Small intestine (tissue), 7 donors: ENCODE results near the gene CNTN1. TPM values are rescaled to one million over a fixed set of nuclear protein-coding genes. Genes with fewer than 3 reads are reported as not detected.

Experiments used
- DNase-seq, 2 donors: peaks; one replicate each; pipeline versions ENCODE4 v3.0.0 to v3.0.0-alpha.2; 2013
- FAIRE-seq: peaks from 2 replicates; lab custom pipeline; 2012; peaks lifted over from hg19 to GRCh38; lab: Jason Lieb, UNC
- H3K27ac ChIP-seq, 3 donors: one replicate each; pipeline ENCODE4 v1.5.1; 2013; ENCODE audit warnings: low read length in 2 of 3, mild to moderate bottlenecking in 2 of 3, control low read depth in 1 of 3, inconsistent platforms in 1 of 3, low read depth in 1 of 3, moderate library complexity in 1 of 3
- H3K27me3 ChIP-seq, 3 donors: one replicate each; pipeline ENCODE4 v1.6.1; 2013; ENCODE audit warnings: low read length in 3 of 3, inconsistent platforms in 1 of 3; ENCODE audit not compliant: control insufficient read depth in 3 of 3, insufficient read depth in 3 of 3
- H3K36me3 ChIP-seq, 3 donors: one replicate each; pipeline ENCODE4 v1.6.1; 2013; ENCODE audit warnings: low read length in 3 of 3, inconsistent platforms in 1 of 3, low read depth in 1 of 3, mild to moderate bottlenecking in 1 of 3, moderate library complexity in 1 of 3; ENCODE audit not compliant: control insufficient read depth in 3 of 3, insufficient read depth in 2 of 3
- H3K4me1 ChIP-seq, 3 donors: one replicate each; pipeline ENCODE4 v1.6.1; 2013; ENCODE audit warnings: low read length in 2 of 3, inconsistent platforms in 1 of 3, low read depth in 1 of 3, mild to moderate bottlenecking in 1 of 3, moderate library complexity in 1 of 3; ENCODE audit not compliant: control insufficient read depth in 3 of 3, insufficient read depth in 2 of 3
- H3K4me3 ChIP-seq, 3 donors: one replicate each; pipeline ENCODE4 v1.5.1; 2013; ENCODE audit warnings: low read length in 3 of 3, control low read depth in 1 of 3, inconsistent platforms in 1 of 3, low read depth in 1 of 3, mild to moderate bottlenecking in 1 of 3, moderate library complexity in 1 of 3
- H3K9me3 ChIP-seq, 2 donors: one replicate each; pipeline ENCODE4 v1.6.1; 2013; ENCODE audit warnings: low read depth in 1 of 2, low read length in 1 of 2; ENCODE audit not compliant: control insufficient read depth in 2 of 2, insufficient read depth in 1 of 2
- WGBS, 3 donors: extraction: QIAGEN DNeasy Blood & Tissue Kit; methylation state at CpG; one replicate each; pipeline ENCODE4 v1.1.7; 2013; 5-methylcytosine and 5-hydroxymethylcytosine counted together
- polyA plus RNA-seq, 4 donors: library from polyadenylated mRNA; stranded (reverse) in 3 of 4; unstranded in 1 of 4; fragments of 200-250 nt in 3 of 4; fragments of 120-200 nt in 1 of 4; gene quantifications; one replicate each; pipeline versions ENCODE4 v1.2.1 to v1.2.3, GENCODE V29; 2013
- donor health status: healthy with polysubstance abuse.
- donor health status: control.
- donor health status: control.
- donor health status: Bipolar disorder and iron deficiency.
- donor health status: healthy.

The CNTN1 gene
- polyA plus RNA-seq, 4 donors = under 0.01 to 1.6 (median 0.56) TPM

- Histone ChIP-seq H3K36me3 (no peaks in the 10 kb centered on the region), H3K4me3 (no peak overlapping the region), H3K27ac (no peak overlapping the region), H3K27me3 (no peaks in the 10 kb centered on the region), H3K4me1 (no peaks in the 10 kb centered on the region), H3K9me3 (no peaks in the 10 kb centered on the region)
- no peak for FAIRE-seq
- no peak for DNase-seq
These were observed 23.8 kb downstream of the CNTN1 start for GRCh38 chr12:40716037-40716436.

- WGBS, 3 donors = 71 to 80% (median 75%) methylated on average over 1 of the region's 1 CpG
These were observed 25.3 kb downstream of the CNTN1 start for GRCh38 chr12:40717576-40717975.

GRCh38 chr12:40718878-40719372, 26.7 kb downstream of the CNTN1 start:
- Histone ChIP-seq H3K36me3 (no peaks in the 10 kb centered on the region), H3K4me3 (no peak overlapping the region), H3K9me3 (no peaks in the 10 kb centered on the region), H3K4me1 (no peaks in the 10 kb centered on the region), H3K27ac (no peak overlapping the region), H3K27me3 (no peaks in the 10 kb centered on the region)
- 33 to 70% (median 56%) methylated on average over 2 of the region's 2 CpGs for WGBS, 3 donors
- DNase-seq (no peak), FAIRE-seq (no peak)

More at GRCh38 chr12:40717576-40717975, 25.3 kb downstream of the CNTN1 start:
- Histone ChIP-seq H3K4me3 (no peak overlapping the region), H3K27ac (no peak overlapping the region), H3K36me3 (no peaks in the 10 kb centered on the region), H3K9me3 (no peaks in the 10 kb centered on the region), H3K27me3 (no peaks in the 10 kb centered on the region), H3K4me1 (no peaks in the 10 kb centered on the region)
- DNase-seq (no peak), FAIRE-seq (no peak)

GRCh38 chr12:40723001-40723400, 30.8 kb downstream of the CNTN1 start:
- 91 to 94% (median 94%) methylated on average over 6 of the region's 6 CpGs for WGBS, 3 donors
- Histone ChIP-seq H3K36me3 (no peaks in the 10 kb centered on the region), H3K4me3 (no peak overlapping the region), H3K9me3 (no peaks in the 10 kb centered on the region), H3K27ac (no peak overlapping the region), H3K27me3 (no peaks in the 10 kb centered on the region), H3K4me1 (no peaks in the 10 kb centered on the region)
- no peak for DNase-seq
- no peak for FAIRE-seq

GRCh38 chr12:40726366-40726765, 34.1 kb downstream of the CNTN1 start:
- Histone ChIP-seq H3K27me3 (no peaks in the 10 kb centered on the region), H3K9me3 (no peaks in the 10 kb centered on the region), H3K36me3 (no peaks in the 10 kb centered on the region), H3K4me1 (no peaks in the 10 kb centered on the region), H3K27ac (no peak overlapping the region), H3K4me3 (no peak overlapping the region)
- no peak for FAIRE-seq
- 74 to 95% (median 74%) methylated on average over 1 of the region's 1 CpG for WGBS, 3 donors
- DNase-seq = no peak

- WGBS, 3 donors = 70 to 87% (median 83%) methylated on average over 4 of the region's 4 CpGs
- Histone ChIP-seq H3K27ac (no peak overlapping the region), H3K36me3 (no peaks in the 10 kb centered on the region), H3K4me3 (no peak overlapping the region), H3K4me1 (no peaks in the 10 kb centered on the region), H3K27me3 (no peaks in the 10 kb centered on the region), H3K9me3 (no peaks in the 10 kb centered on the region)
- FAIRE-seq (no peak), DNase-seq (no peak)
These were observed 35.7 kb downstream of the CNTN1 start for GRCh38 chr12:40727774-40728483.

- no peaks in the 10 kb centered on the region for H3K9me3 ChIP-seq
- no peak for DNase-seq
- 52 to 77% (median 67%) methylated on average over 1 of the region's 1 CpG for WGBS, 3 donors
- H3K4me3 ChIP-seq = no peak overlapping the region
- no peak overlapping the region for H3K27ac ChIP-seq
- no peaks in the 10 kb centered on the region for H3K36me3 ChIP-seq
- FAIRE-seq = no peak
- no peaks in the 10 kb centered on the region for H3K27me3 ChIP-seq
- no peaks in the 10 kb centered on the region for H3K4me1 ChIP-seq
These were observed 38.0 kb downstream of the CNTN1 start for GRCh38 chr12:40730281-40730680.

- H3K9me3 ChIP-seq = no peaks in the 10 kb centered on the region
- no peak for FAIRE-seq
- no peak for DNase-seq
- no peaks in the 10 kb centered on the region for H3K27me3 ChIP-seq
- H3K4me3 ChIP-seq = no peak overlapping the region
- H3K4me1 ChIP-seq = no peaks in the 10 kb centered on the region
- H3K27ac ChIP-seq = no peak overlapping the region
- H3K36me3 ChIP-seq = no peaks in the 10 kb centered on the region
These were observed 41.6 kb downstream of the CNTN1 start for GRCh38 chr12:40733871-40734270.

- H3K36me3 ChIP-seq = no peaks in the 10 kb centered on the region
- no peaks in the 10 kb centered on the region for H3K4me1 ChIP-seq
- no peaks in the 10 kb centered on the region for H3K27me3 ChIP-seq
- H3K4me3 ChIP-seq = no peak overlapping the region
- no peaks in the 10 kb centered on the region for H3K9me3 ChIP-seq
- DNase-seq = no peak
- 60 to 72% (median 64%) methylated on average over 3 of the region's 3 CpGs for WGBS, 3 donors
- H3K27ac ChIP-seq = no peak overlapping the region
- FAIRE-seq = no peak
These were observed 42.0 kb downstream of the CNTN1 start for GRCh38 chr12:40734276-40734675.
